Stimulated activated CD4-positive, alpha-beta T cell treated with anti-CD3 and anti-CD28 coated beads, Interleukin-4, amount 100 ng/mL, for 48 hours (primary cell): Measurements from ENCODE around the gene SLC12A9.
"Not testable (repeated sequence)": the region's sequence is repeated elsewhere in the genome, so short reads cannot be mapped to it uniquely, and the experiment has no call there.

Experiments used
- DNase-seq, 2 donors: peaks; one replicate each; pipeline ENCODE4 v3.0.0-alpha.2; 2020; ENCODE audit warnings: low read depth in 2 of 2

SLC12A9 gene

GRCh38 chr7:100825751-100826513 is 26.6 kb upstream of the SLC12A9 start:
- DNase-seq, result no peak

- no peak for DNase-seq
These were observed 25.8 kb upstream of the SLC12A9 start for GRCh38 chr7:100826514-100827329.

GRCh38 chr7:100827330-100828226 is 24.9 kb upstream of the SLC12A9 start, which contains the start of gene EPHB4:
TSS of gene EPHB4 (minus strand) at chr7:100827523. CDS start at chr7:100827030, 493 bp downstream.
- DNase-seq, result no peak

- DNase-seq, result no peak
These were observed 23.3 kb upstream of the SLC12A9 start for GRCh38 chr7:100829150-100829716.

GRCh38 chr7:100830396-100830795 is 22.1 kb upstream of the SLC12A9 start:
- no peak for DNase-seq

GRCh38 chr7:100832281-100832633 is 20.3 kb upstream of the SLC12A9 start:
- DNase-seq, result no peak

GRCh38 chr7:100835903-100836811 is 16.4 kb upstream of the SLC12A9 start:
- DNase-seq, result no peak

GRCh38 chr7:100836812-100837098 is 15.8 kb upstream of the SLC12A9 start:
- no peak for DNase-seq

- peak; percentile 70 to 75 for DNase-seq
These were observed 15.2 kb upstream of the SLC12A9 start for GRCh38 chr7:100837099-100837836.

- no peak for DNase-seq
These were observed 13.2 kb upstream of the SLC12A9 start for GRCh38 chr7:100839361-100839760.

- DNase-seq, result no peak
These were observed 11.9 kb upstream of the SLC12A9 start for GRCh38 chr7:100840470-100841100.

GRCh38 chr7:100847360-100847759 is 5.2 kb upstream of the SLC12A9 start:
- no peak for DNase-seq

- no peak for DNase-seq
These were observed 1.8 kb downstream of the SLC12A9 start for GRCh38 chr7:100854146-100854895.

GRCh38 chr7:100854899-100855298 is 2.4 kb downstream of the SLC12A9 start:
- not testable (repeated sequence) for DNase-seq

GRCh38 chr7:100855515-100855914 is 3.0 kb downstream of the SLC12A9 start:
- no peak for DNase-seq

GRCh38 chr7:100856871-100857282 is 4.4 kb downstream of the SLC12A9 start:
- DNase-seq, result no peak

- no peak for DNase-seq
These were observed 7.3 kb downstream of the SLC12A9 start for GRCh38 chr7:100859856-100860255.

GRCh38 chr7:100860702-100861615 is 8.4 kb downstream of the SLC12A9 start:
- no peak for DNase-seq
